Measurements from ENCODE around the gene PRR19.
A peak's percentile ranks its signal among the peaks of the same experiment; 100 is the strongest.

PRR19 gene

GRCh38 chr19:42303101-42303464, 1.2 kb downstream of the PRR19 start:
- DNase-seq, result no peak

GRCh38 chr19:42303876-42304275, 1.9 kb downstream of the PRR19 start:
- no peak for DNase-seq

- DNase-seq, result no peak
These were observed 4.7 kb downstream of the PRR19 start for GRCh38 chr19:42306646-42307045.

- no peak for DNase-seq
These were observed 7.8 kb downstream of the PRR19 start for GRCh38 chr19:42309686-42310085.

GRCh38 chr19:42311657-42312056, 9.7 kb downstream of the PRR19 start:
- DNase-seq, result no peak

GRCh38 chr19:42312370-42312769, 10.4 kb downstream of the PRR19 start:
- no peak for DNase-seq

- DNase-seq, result no peak
These were observed 11.3 kb downstream of the PRR19 start, which contains the start of gene TMEM145 for GRCh38 chr19:42313096-42313839. Gene TMEM145 (plus strand): TSS chr19:42313309. CDS start chr19:42313377, 68 bp downstream.

- no peak for DNase-seq
These were observed 12.2 kb downstream of the PRR19 start for GRCh38 chr19:42313840-42314755.

- no peak for DNase-seq
These were observed 13.1 kb downstream of the PRR19 start for GRCh38 chr19:42315024-42315423.

GRCh38 chr19:42316223-42317211, 14.6 kb downstream of the PRR19 start:
- no peak for DNase-seq

GRCh38 chr19:42317535-42317934, 15.6 kb downstream of the PRR19 start:
- DNase-seq, result no peak

- DNase-seq, result no peak
These were observed 20.4 kb downstream of the PRR19 start for GRCh38 chr19:42322305-42322704.

- no peak for DNase-seq
These were observed 21.5 kb downstream of the PRR19 start for GRCh38 chr19:42323473-42323851.

GRCh38 chr19:42323852-42324654, 22.1 kb downstream of the PRR19 start:
- DNase-seq, result no peak

GRCh38 chr19:42324655-42325307, 22.8 kb downstream of the PRR19 start:
- no peak for DNase-seq

GRCh38 chr19:42325308-42325895, 23.5 kb downstream of the PRR19 start, which contains the start of gene MEGF8:
Gene MEGF8 (plus strand): TSS chr19:42325635. CDS start chr19:42326244, 609 bp downstream.
- DNase-seq, result peak; percentile 92

- DNase-seq, result no peak
These were observed 24.2 kb downstream of the PRR19 start for GRCh38 chr19:42325896-42326771.

GRCh38 chr19:42326969-42327368, 25.0 kb downstream of the PRR19 start:
- DNase-seq, result no peak

- DNase-seq, result no peak
These were observed 25.4 kb downstream of the PRR19 start for GRCh38 chr19:42327381-42327780.

- no peak for DNase-seq
These were observed 26.2 kb downstream of the PRR19 start for GRCh38 chr19:42328106-42328505.

All from NCI-H1048 (cell line).